ENCODE measurements around the gene JTB.

GRCh38 chr1:153958961-153959260 is 18.6 kb downstream of the JTB start:
- TF ChIP-seq CTCF (IDR thresholded peaks at IDR 0.05): no peak
- no peak for TF ChIP-seq SMC3 (IDR thresholded peaks at IDR 0.05; ENCODE audit: low read depth, low read length)
- no peak for TF ChIP-seq TAF1 (IDR thresholded peaks at IDR 0.05; ENCODE audit: borderline replicate concordance, low read depth, low read length)
- no peak for TF ChIP-seq MXI1 (IDR thresholded peaks at IDR 0.05; ENCODE audit: low read depth, low read length)
- TF ChIP-seq MAX (IDR thresholded peaks at IDR 0.05; ENCODE audit: low read depth): no peak
- TF ChIP-seq EP300 (IDR thresholded peaks at IDR 0.05; ENCODE audit: borderline replicate concordance in 1 of 2, low read depth in 1 of 2, low read length in 1 of 2): no peak
- no peak for TF ChIP-seq REST (IDR thresholded peaks at IDR 0.05; ENCODE audit: low read depth, low read length)
- no peak for TF ChIP-seq ELF1 (IDR thresholded peaks at IDR 0.05)
- TF ChIP-seq YY1 (IDR thresholded peaks at IDR 0.05; ENCODE audit: low read depth): no peak
